HCEC 1CT (cell line): ENCODE results near the gene CYP3A7.
"Not testable (repeated sequence)": the region's sequence is repeated elsewhere in the genome, so short reads cannot be mapped to it uniquely, and the experiment has no call there.

Experiments
- DNase-seq: peaks from one replicate; pipeline ENCODE4 v3.0.0-alpha.2; 2017

CYP3A7 gene

DNA sequence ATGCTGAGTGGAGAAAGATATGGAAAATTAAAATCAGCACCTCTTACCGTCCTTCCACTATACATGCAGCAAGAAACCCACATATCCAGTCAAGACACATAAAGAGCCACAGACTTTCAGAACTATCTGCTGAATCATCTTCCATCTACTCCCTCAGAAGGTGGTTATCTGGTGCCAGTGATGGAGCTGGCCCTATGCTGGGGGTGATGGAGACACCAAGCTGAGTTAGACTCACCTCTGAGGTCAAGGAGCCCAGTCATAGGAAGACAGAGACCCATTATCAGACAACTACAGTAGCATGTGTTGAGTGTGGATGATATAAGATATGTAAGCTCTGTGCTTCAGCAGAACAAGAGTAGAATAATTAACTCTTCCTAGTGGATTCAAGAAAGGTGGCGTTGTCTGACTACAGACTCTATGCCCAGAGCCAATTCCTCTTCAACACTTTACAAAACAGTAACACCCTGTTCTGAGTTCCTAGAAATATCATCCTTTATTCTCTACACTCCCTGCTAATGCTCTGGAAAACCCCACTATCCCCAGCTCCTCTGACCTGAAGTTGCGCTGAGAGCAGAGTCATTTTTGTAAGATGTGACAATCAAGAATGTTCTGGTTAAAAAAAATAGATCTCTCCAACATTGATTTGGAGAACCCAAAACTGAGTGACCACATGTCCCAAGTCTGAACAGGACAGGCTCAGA, 69.5 kb downstream of the CYP3A7 start:
- DNase-seq = no peak

DNA sequence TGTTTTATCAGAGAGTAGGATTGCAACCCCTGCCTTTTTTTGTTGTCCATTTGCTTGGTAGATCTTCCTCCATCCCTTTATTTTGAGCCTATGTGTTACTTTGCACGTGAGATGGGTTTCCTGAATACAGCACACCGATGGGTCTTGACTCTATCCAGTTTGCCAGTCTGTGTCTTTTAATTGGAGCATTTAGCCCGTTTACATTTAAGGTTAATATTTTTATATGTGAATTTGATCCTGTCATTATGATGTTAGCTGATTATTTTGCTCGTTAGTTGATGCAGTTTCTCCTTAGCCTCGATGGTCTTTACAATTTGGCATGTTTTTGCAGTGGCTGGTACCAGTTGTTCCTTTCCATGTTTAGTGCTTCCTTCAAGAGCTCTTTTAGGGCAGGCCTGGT, 77.1 kb downstream of the CYP3A7 start:
- DNase-seq = not testable (repeated sequence)
